MM.1S (cell line): ENCODE data around the gene GRAP.

Experiments
- DNase-seq: peaks from one replicate; pipeline ENCODE4 v3.0.0-alpha.2; 2015
- H2AFZ ChIP-seq: fragments of 300-600 bp; sonication (generic); 2 replicates; pipeline ENCODE4 v1.6.0; 2016; ENCODE audit warnings: antibody characterized with exemption, low read length
- H3F3A ChIP-seq: fragments of 300-600 bp; sonication (generic); 2 replicates; pipeline ENCODE4 v1.6.1; 2016; ENCODE audit warnings: mild to moderate bottlenecking, antibody characterized with exemption, low read length, moderate library complexity, mixed read lengths; ENCODE audit not compliant: insufficient read depth
- H3K27ac ChIP-seq: fragments of 300-600 bp; sonication (generic); 2 replicates; pipeline ENCODE4 v1.5.1; 2016; ENCODE audit warnings: mild to moderate bottlenecking, low read length
- H3K27me3 ChIP-seq: fragments of 300-600 bp; sonication (generic); replicated peaks from 2 replicates; pipeline ENCODE4 v1.6.0; 2016; ENCODE audit warnings: low read length; ENCODE audit not compliant: insufficient read depth
- H3K36me3 ChIP-seq: fragments of 300-600 bp; sonication (generic); replicated peaks from 2 replicates; pipeline ENCODE4 v1.6.1; 2016; ENCODE audit warnings: mild to moderate bottlenecking, low read length, mixed read lengths; ENCODE audit not compliant: insufficient read depth
- H3K4me1 ChIP-seq: fragments of 300-600 bp; sonication (generic); 2 replicates; pipeline ENCODE4 v1.6.1; 2016; ENCODE audit warnings: low read length, mixed read lengths
- H3K4me2 ChIP-seq: fragments of 300-600 bp; sonication (generic); 2 replicates; pipeline ENCODE4 v1.6.0; 2016; ENCODE audit warnings: low read depth, low read length
- H3K4me3 ChIP-seq: fragments of 300-600 bp; sonication (generic); 2 replicates; pipeline ENCODE4 v1.5.1; 2016; ENCODE audit warnings: low read length, mixed read lengths
- H3K79me2 ChIP-seq: fragments of 300-600 bp; sonication (generic); 2 replicates; pipeline ENCODE4 v1.6.1; 2016; ENCODE audit warnings: mixed run types, low read length, mixed read lengths
- H3K9ac ChIP-seq: fragments of 300-600 bp; sonication (generic); 2 replicates; pipeline ENCODE4 v1.6.1; 2016; ENCODE audit warnings: low read length, mixed read lengths
- H3K9me2 ChIP-seq: fragments of 300-600 bp; sonication (generic); replicated peaks from 2 replicates; pipeline ENCODE4 v1.6.1; 2016; ENCODE audit warnings: mild to moderate bottlenecking, low read length, mixed read lengths; ENCODE audit not compliant: insufficient read depth
- H3K9me3 ChIP-seq: fragments of 300-600 bp; sonication (generic); replicated peaks from 2 replicates; pipeline ENCODE4 v1.6.1; 2016; ENCODE audit warnings: mild to moderate bottlenecking, low read length, mixed read lengths; ENCODE audit not compliant: insufficient read depth
- H4K20me1 ChIP-seq: fragments of 300-600 bp; sonication (generic); 2 replicates; pipeline ENCODE4 v1.6.1; 2016; ENCODE audit warnings: mild to moderate bottlenecking, low read length, moderate library complexity, mixed read lengths; ENCODE audit not compliant: insufficient read depth
- CTCF ChIP-seq: fragments of 300-600 bp; sonication (generic); IDR thresholded peaks from 2 replicates; pipeline ENCODE4 v1.5.1; 2016; ENCODE audit warnings: antibody characterized with exemption, low read length, mixed read lengths
- EZH2 ChIP-seq: fragments of 300-600 bp; sonication (generic); optimal IDR thresholded peaks from 2 replicates; pipeline ENCODE3; 2017; ENCODE audit warnings: low read depth, mild to moderate bottlenecking, antibody characterized with exemption, low read length, mixed read lengths
- EZH2phosphoT487 ChIP-seq: fragments of 300-600 bp; sonication (generic); IDR thresholded peaks from 2 replicates; pipeline ENCODE4 v1.6.1; 2018; ENCODE audit warnings: antibody characterized with exemption, low read length

Gene GRAP

GRCh38 chr17:18999394-18999793, 47.4 kb downstream of the GRAP start:
- no peak for DNase-seq
- TF ChIP-seq EZH2phosphoT487 (no peak), CTCF (no peak), EZH2 (no peak)
- H3K9ac ChIP-seq: no peak overlapping the region
- no peaks in the 10 kb centered on the region for H3K9me3 ChIP-seq
- H3F3A ChIP-seq: no peaks in the 10 kb centered on the region
- H3K4me3 ChIP-seq: no peak overlapping the region
- H3K27me3 ChIP-seq: no peaks in the 10 kb centered on the region
- no peaks in the 10 kb centered on the region for H3K9me2 ChIP-seq
- peaks cover 9% of the 10 kb centered on the region for H3K4me1 ChIP-seq
- no peak overlapping the region for H3K4me2 ChIP-seq
- no peaks in the 10 kb centered on the region for H3K36me3 ChIP-seq
- no peaks in the 10 kb centered on the region; the same call in 1 of the 2 replicates for H4K20me1 ChIP-seq
- H3K27ac ChIP-seq: no peak overlapping the region
- no peak overlapping the region for H2AFZ ChIP-seq
- H3K79me2 ChIP-seq: peaks cover 46% of the 10 kb centered on the region

DNA sequence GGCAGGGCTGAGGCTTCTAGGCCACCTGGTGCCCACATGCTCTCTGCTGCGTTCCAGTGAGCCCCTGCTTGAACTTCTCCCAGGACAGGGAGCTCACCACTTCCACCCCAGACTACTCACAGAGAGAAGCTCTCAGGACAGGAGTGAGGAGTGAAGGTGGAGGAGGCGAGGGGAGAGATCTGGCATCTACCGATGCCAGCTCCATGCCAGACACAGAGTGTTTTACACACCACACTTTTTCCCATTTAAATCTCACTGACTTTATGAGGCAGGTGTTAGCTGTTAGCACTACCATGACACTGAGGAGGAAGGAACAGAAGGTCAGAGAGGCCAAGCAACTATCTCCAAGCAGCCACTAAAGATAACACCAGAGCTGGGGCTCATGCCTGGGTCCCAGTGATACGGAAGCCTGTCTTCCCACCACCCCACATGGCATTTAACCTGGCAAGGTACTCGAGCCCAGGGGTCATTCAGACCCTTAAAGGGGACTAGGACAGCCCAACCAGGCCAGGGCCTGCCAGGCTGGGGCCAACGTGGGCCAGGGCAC, 49.0 kb downstream of the GRAP start:
- H3K9me3 ChIP-seq: no peaks in the 10 kb centered on the region
- H3K27me3 ChIP-seq: no peaks in the 10 kb centered on the region
- TF ChIP-seq CTCF (no peak), EZH2phosphoT487 (no peak), EZH2 (no peak)
- H3K4me3 ChIP-seq: no peak overlapping the region
- no peak overlapping the region for H2AFZ ChIP-seq
- H3K9me2 ChIP-seq: no peaks in the 10 kb centered on the region
- DNase-seq: no peak
- peaks cover 8% of the 10 kb centered on the region; the same call in 1 of the 2 replicates for H3F3A ChIP-seq
- no peak overlapping the region for H3K9ac ChIP-seq
- H3K36me3 ChIP-seq: no peaks in the 10 kb centered on the region
- peaks cover 16% of the 10 kb centered on the region for H3K4me1 ChIP-seq
- peaks cover 45% of the 10 kb centered on the region for H3K79me2 ChIP-seq
- no peak overlapping the region for H3K27ac ChIP-seq
- H3K4me2 ChIP-seq: no peak overlapping the region
- H4K20me1 ChIP-seq: no peaks in the 10 kb centered on the region; the same call in 1 of the 2 replicates

DNA sequence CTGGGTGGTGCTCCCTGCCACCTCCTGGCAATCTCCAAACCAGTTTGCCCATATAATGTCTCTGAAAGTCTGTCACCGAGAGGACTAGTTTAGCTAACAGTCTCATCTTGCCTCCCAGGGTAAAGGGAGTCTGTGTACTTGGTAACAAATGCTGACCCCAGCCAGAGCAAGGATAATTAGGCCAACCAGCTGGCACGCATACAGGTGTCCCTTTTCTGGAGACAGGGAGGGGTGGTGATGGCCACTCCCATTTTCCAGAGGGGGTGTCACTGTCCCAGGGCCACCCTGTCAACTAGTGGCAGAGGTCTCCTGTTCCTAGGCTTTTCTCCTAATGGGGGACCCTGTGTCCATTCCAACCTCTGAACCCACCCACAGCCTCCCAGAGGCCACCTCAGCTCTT, 50.3 kb downstream of the GRAP start:
- no peak overlapping the region for H2AFZ ChIP-seq
- TF ChIP-seq CTCF (no peak), EZH2 (no peak), EZH2phosphoT487 (no peak)
- no peaks in the 10 kb centered on the region for H3K9me2 ChIP-seq
- peaks cover 46% of the 10 kb centered on the region for H3K79me2 ChIP-seq
- H3K36me3 ChIP-seq: no peaks in the 10 kb centered on the region
- no peaks in the 10 kb centered on the region for H4K20me1 ChIP-seq
- H3K4me1 ChIP-seq: peaks cover 24% of the 10 kb centered on the region
- H3F3A ChIP-seq: peaks cover 8% of the 10 kb centered on the region; the same call in 1 of the 2 replicates
- no peak overlapping the region for H3K4me2 ChIP-seq
- no peak for DNase-seq
- H3K27me3 ChIP-seq: no peaks in the 10 kb centered on the region
- H3K9me3 ChIP-seq: no peaks in the 10 kb centered on the region
- no peak overlapping the region for H3K4me3 ChIP-seq
- no peak overlapping the region for H3K9ac ChIP-seq
- H3K27ac ChIP-seq: no peak overlapping the region
